ENCODE measurements around the gene PACSIN2. TPM values are rescaled to one million over a fixed set of nuclear protein-coding genes. Genes with fewer than 3 reads are reported as not detected.

The PACSIN2 gene
- total RNA-seq, 6 experiments from 2014 or later, result 69.8 to 97.3 (median 76.2) TPM

- no peaks in the 10 kb centered on the region for H3K9me3 Mint-ChIP-seq
- H3K4me3 Mint-ChIP-seq, result no peak overlapping the region
- no peaks in the 10 kb centered on the region for H3K4me1 Mint-ChIP-seq (ENCODE audit: low read depth)
- DNase-seq, result no peak
- TF ChIP-seq, protein P1, sequence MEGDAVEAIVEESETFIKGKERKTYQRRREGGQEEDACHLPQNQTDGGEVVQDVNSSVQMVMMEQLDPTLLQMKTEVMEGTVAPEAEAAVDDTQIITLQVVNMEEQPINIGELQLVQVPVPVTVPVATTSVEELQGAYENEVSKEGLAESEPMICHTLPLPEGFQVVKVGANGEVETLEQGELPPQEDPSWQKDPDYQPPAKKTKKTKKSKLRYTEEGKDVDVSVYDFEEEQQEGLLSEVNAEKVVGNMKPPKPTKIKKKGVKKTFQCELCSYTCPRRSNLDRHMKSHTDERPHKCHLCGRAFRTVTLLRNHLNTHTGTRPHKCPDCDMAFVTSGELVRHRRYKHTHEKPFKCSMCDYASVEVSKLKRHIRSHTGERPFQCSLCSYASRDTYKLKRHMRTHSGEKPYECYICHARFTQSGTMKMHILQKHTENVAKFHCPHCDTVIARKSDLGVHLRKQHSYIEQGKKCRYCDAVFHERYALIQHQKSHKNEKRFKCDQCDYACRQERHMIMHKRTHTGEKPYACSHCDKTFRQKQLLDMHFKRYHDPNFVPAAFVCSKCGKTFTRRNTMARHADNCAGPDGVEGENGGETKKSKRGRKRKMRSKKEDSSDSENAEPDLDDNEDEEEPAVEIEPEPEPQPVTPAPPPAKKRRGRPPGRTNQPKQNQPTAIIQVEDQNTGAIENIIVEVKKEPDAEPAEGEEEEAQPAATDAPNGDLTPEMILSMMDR (IDR thresholded peaks at IDR 0.05), result no peak
- no peaks in the 10 kb centered on the region for H3K36me3 Mint-ChIP-seq (ENCODE audit: low read depth)
- H3K27ac Mint-ChIP-seq, result no peak overlapping the region
- H3K27me3 Mint-ChIP-seq (ENCODE audit: insufficient read depth), result peaks cover 5% of the 10 kb centered on the region
Observed at GRCh38 chr22:43047605-43048004, 32.7 kb upstream of the PACSIN2 start.

DNA sequence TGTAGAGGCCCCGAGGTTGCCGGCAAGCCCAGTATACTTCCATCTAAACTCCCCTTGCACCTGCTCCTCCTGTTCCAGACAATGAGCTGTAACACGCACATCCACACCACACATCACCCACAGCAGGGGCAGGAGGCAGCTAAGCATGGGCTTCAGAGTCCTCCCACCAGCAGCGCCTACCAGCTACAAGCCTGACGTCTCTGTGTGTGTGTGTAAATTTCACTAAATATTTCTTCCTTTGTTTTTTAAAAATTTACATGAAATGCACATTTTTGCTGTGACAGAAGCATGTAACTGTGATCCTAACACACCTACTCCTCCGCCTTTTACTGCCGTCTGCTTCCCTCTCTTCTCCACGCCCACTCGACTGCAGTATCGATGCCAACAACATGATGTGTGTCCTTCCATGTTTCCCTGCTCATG, 29.4 kb upstream of the PACSIN2 start:
- no peaks in the 10 kb centered on the region for H3K36me3 Mint-ChIP-seq (ENCODE audit: low read depth)
- TF ChIP-seq, protein P1 (IDR thresholded peaks at IDR 0.05), result no peak
- no peak overlapping the region for H3K4me3 Mint-ChIP-seq
- DNase-seq, result no peak
- H3K9me3 Mint-ChIP-seq, result no peaks in the 10 kb centered on the region
- H3K27me3 Mint-ChIP-seq (ENCODE audit: insufficient read depth), result peaks cover 3% of the 10 kb centered on the region; the same call in 1 of the 2 replicates
- peaks cover 7% of the 10 kb centered on the region for H3K4me1 Mint-ChIP-seq (ENCODE audit: low read depth)
- no peak overlapping the region for H3K27ac Mint-ChIP-seq

GRCh38 chr22:43042101-43042780, 27.3 kb upstream of the PACSIN2 start:
- H3K4me3 Mint-ChIP-seq, result no peak overlapping the region
- H3K27ac Mint-ChIP-seq, result peak overlapping the region; percentile 22
- no peaks in the 10 kb centered on the region for H3K36me3 Mint-ChIP-seq (ENCODE audit: low read depth)
- peaks cover 3% of the 10 kb centered on the region; the same call in 1 of the 2 replicates for H3K27me3 Mint-ChIP-seq (ENCODE audit: insufficient read depth)
- TF ChIP-seq, protein P1 (IDR thresholded peaks at IDR 0.05), result no peak
- no peak for DNase-seq
- H3K9me3 Mint-ChIP-seq, result no peaks in the 10 kb centered on the region
- peaks cover 7% of the 10 kb centered on the region for H3K4me1 Mint-ChIP-seq (ENCODE audit: low read depth)

DNA sequence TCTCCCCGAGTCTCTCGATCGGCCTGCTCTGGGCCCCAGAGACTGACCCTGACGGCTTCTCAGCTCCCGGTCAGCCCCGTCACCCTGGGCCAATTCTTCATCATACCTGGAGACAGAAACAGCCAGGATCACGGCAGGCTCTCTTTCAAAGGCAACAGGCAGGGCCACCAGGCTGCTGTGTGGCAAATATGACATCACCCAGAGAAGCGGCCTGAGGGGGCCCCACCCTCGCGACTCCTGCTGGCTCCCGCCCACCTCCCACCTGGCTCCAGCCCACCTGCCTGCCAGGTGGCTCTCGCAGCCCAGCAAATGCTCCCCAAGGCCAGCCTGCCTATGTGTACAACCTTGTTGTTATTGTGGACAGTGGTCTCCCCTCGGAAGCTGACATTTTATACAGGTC, 24.9 kb upstream of the PACSIN2 start:
- Mint-ChIP-seq H3K9me3 (no peaks in the 10 kb centered on the region), H3K27me3 (ENCODE audit: insufficient read depth) (peaks cover 4% of the 10 kb centered on the region), H3K4me3 (no peak overlapping the region), H3K36me3 (ENCODE audit: low read depth) (no peaks in the 10 kb centered on the region), H3K4me1 (ENCODE audit: low read depth) (peaks cover 14% of the 10 kb centered on the region), H3K27ac (no peak overlapping the region)
- TF ChIP-seq, protein P1 (IDR thresholded peaks at IDR 0.05), result no peak
- no peak for DNase-seq

GRCh38 chr22:43038325-43038724, 23.4 kb upstream of the PACSIN2 start:
- no peak for DNase-seq
- H3K4me3 Mint-ChIP-seq, result no peak overlapping the region
- H3K4me1 Mint-ChIP-seq (ENCODE audit: low read depth), result peaks cover 21% of the 10 kb centered on the region
- no peaks in the 10 kb centered on the region for H3K9me3 Mint-ChIP-seq
- no peaks in the 10 kb centered on the region for H3K36me3 Mint-ChIP-seq (ENCODE audit: low read depth)
- peaks cover 1% of the 10 kb centered on the region; the same call in 1 of the 2 replicates for H3K27me3 Mint-ChIP-seq (ENCODE audit: insufficient read depth)
- TF ChIP-seq, protein P1 (IDR thresholded peaks at IDR 0.05), result no peak
- no peak overlapping the region for H3K27ac Mint-ChIP-seq
